ENCODE data around the gene TSC2. TPM values are rescaled to one million over a fixed set of nuclear protein-coding genes. Genes with fewer than 3 reads are reported as not detected.
A peak's percentile ranks its signal among the peaks of the same experiment; 100 is the strongest.

The TSC2 gene
- total and polyA plus RNA-seq, 2 experiments from 2014 or later, result 52.2 to 53.7 TPM

- no peaks in the 10 kb centered on the region for H4K20me1 ChIP-seq (ENCODE audit: insufficient read depth)
- in situ Hi-C loops (cut with MboI), result loop anchor here (10.0 kb wide), 1 partner anchor 125 kb away; the partner anchor contains the start of gene RAB26
- no peak overlapping the region for H3K4me3 ChIP-seq
- H3K27ac ChIP-seq, result no peak overlapping the region
- H2AFZ ChIP-seq, result no peak overlapping the region
- DNase-seq, result peak; percentile 38
- no peaks in the 10 kb centered on the region for H3K9me2 ChIP-seq (ENCODE audit: insufficient read depth)
- no peaks in the 10 kb centered on the region for H3F3A ChIP-seq (ENCODE audit: insufficient read depth)
- WGBS, 2 experiments (ENCODE audit: low coverage in 1 of 2, low lambda C conversion rate in 2 of 2, missing lambda C conversion rate in 2 of 2), result 4 to 10% methylated on average over 66 to 72 of the region's 96 CpGs
- no peaks in the 10 kb centered on the region for H3K79me2 ChIP-seq (ENCODE audit: insufficient read depth)
- no peak overlapping the region for H3K9ac ChIP-seq
- H3K4me2 ChIP-seq (ENCODE audit: unreplicated experiment), result peak overlapping the region; percentile 42
- no peaks in the 10 kb centered on the region for H3K36me3 ChIP-seq (ENCODE audit: low read depth)
- H3K27me3 ChIP-seq (replicated peaks; ENCODE audit: insufficient read depth), result no peaks in the 10 kb centered on the region; the same call in 1 of the 2 replicates
- no peaks in the 10 kb centered on the region for H3K9me3 ChIP-seq (ENCODE audit: low read depth)
- H3K4me1 ChIP-seq (ENCODE audit: insufficient read depth), result no peaks in the 10 kb centered on the region
- no peak for TF ChIP-seq EZH2phosphoT487 (IDR thresholded peaks at IDR 0.05; ENCODE audit: insufficient read depth, low read depth)
- no peak for TF ChIP-seq EZH2 (IDR thresholded peaks at IDR 0.05; ENCODE audit: insufficient read depth, poor library complexity, severe bottlenecking)
Observed at GRCh38 chr16:2019921-2020831, 27.6 kb upstream of the TSC2 start.

DNA sequence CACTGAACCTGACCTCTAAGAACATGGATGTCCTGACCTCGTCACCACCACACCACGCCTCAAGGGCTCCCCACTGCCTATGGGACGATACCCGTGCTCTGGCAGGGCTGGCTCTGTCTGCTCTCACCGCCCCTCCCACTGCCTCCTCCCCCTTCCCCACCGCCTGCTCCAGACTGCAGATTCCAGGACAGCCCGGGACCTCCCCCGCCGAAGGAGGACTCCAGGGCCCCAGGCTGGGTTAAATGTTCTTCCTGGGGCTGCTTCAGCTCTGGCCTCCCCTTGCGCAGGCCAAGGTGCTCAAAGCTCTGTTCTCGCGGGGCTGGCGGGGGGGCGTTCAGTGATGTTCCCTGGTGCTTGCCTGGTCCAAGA lies 25.1 kb upstream of the TSC2 start:
- Histone ChIP-seq H3K4me2 (ENCODE audit: unreplicated experiment) (peak overlapping the region; percentile 73), H3K9me3 (ENCODE audit: low read depth) (no peaks in the 10 kb centered on the region), H3K4me3 (peak overlapping the region; percentile 56), H3K27me3 (replicated peaks; ENCODE audit: insufficient read depth) (no peaks in the 10 kb centered on the region; the same call in 1 of the 2 replicates), H3K27ac (no peak overlapping the region), H2AFZ (peak overlapping the region; percentile 83), H4K20me1 (ENCODE audit: insufficient read depth) (no peaks in the 10 kb centered on the region), H3K4me1 (ENCODE audit: insufficient read depth) (no peaks in the 10 kb centered on the region), H3F3A (ENCODE audit: insufficient read depth) (no peaks in the 10 kb centered on the region), H3K36me3 (ENCODE audit: low read depth) (no peaks in the 10 kb centered on the region), H3K9me2 (ENCODE audit: insufficient read depth) (no peaks in the 10 kb centered on the region), H3K9ac (peak overlapping the region; percentile 48), H3K79me2 (ENCODE audit: insufficient read depth) (no peaks in the 10 kb centered on the region)
- in situ Hi-C loops (cut with MboI), result loop anchor here (10.0 kb wide), 1 partner anchor 122 kb away; the partner anchor contains the start of gene RAB26
- DNase-seq, result no peak
- no peak for TF ChIP-seq EZH2 (IDR thresholded peaks at IDR 0.05; ENCODE audit: insufficient read depth, poor library complexity, severe bottlenecking)
- TF ChIP-seq EZH2phosphoT487 (IDR thresholded peaks at IDR 0.05; ENCODE audit: insufficient read depth, low read depth), result no peak
- WGBS, 2 experiments (ENCODE audit: low coverage in 1 of 2, low lambda C conversion rate in 2 of 2, missing lambda C conversion rate in 2 of 2), result 2 to 4% methylated on average over 12 to 14 of the region's 14 CpGs

GRCh38 chr16:2023092-2024031 lies 24.4 kb upstream of the TSC2 start:
- in situ Hi-C loops (cut with MboI), result loop anchor here (10.0 kb wide), 1 partner anchor 121 kb away; the partner anchor contains the start of gene RAB26
- H4K20me1 ChIP-seq (ENCODE audit: insufficient read depth), result no peaks in the 10 kb centered on the region
- peak overlapping the region; percentile 48 for H3K9ac ChIP-seq
- H3K79me2 ChIP-seq (ENCODE audit: insufficient read depth), result no peaks in the 10 kb centered on the region
- H3K9me3 ChIP-seq (ENCODE audit: low read depth), result no peaks in the 10 kb centered on the region
- H3K4me1 ChIP-seq (ENCODE audit: insufficient read depth), result no peaks in the 10 kb centered on the region
- no peaks in the 10 kb centered on the region for H3F3A ChIP-seq (ENCODE audit: insufficient read depth)
- no peaks in the 10 kb centered on the region; the same call in 1 of the 2 replicates for H3K27me3 ChIP-seq (replicated peaks; ENCODE audit: insufficient read depth)
- peak; percentile 92 for DNase-seq
- H2AFZ ChIP-seq, result peak overlapping the region; percentile 83
- WGBS, 2 experiments (ENCODE audit: low coverage in 1 of 2, low lambda C conversion rate in 2 of 2, missing lambda C conversion rate in 2 of 2), result 14 to 15% methylated on average over 47 to 51 of the region's 53 CpGs
- peak overlapping the region; percentile 56 for H3K4me3 ChIP-seq
- H3K27ac ChIP-seq, result no peak overlapping the region
- H3K9me2 ChIP-seq (ENCODE audit: insufficient read depth), result no peaks in the 10 kb centered on the region
- peak overlapping the region; percentile 73 for H3K4me2 ChIP-seq (ENCODE audit: unreplicated experiment)
- no peak for TF ChIP-seq EZH2phosphoT487 (IDR thresholded peaks at IDR 0.05; ENCODE audit: insufficient read depth, low read depth)
- TF ChIP-seq EZH2 (IDR thresholded peaks at IDR 0.05; ENCODE audit: insufficient read depth, poor library complexity, severe bottlenecking), result no peak
- H3K36me3 ChIP-seq (ENCODE audit: low read depth), result no peaks in the 10 kb centered on the region

GRCh38 chr16:2024032-2024420 lies 23.8 kb upstream of the TSC2 start:
- Histone ChIP-seq H3K4me3 (no peak overlapping the region), H3K9me3 (ENCODE audit: low read depth) (no peaks in the 10 kb centered on the region), H3K36me3 (ENCODE audit: low read depth) (no peaks in the 10 kb centered on the region), H3K4me2 (ENCODE audit: unreplicated experiment) (no peak overlapping the region), H3K27me3 (replicated peaks; ENCODE audit: insufficient read depth) (no peaks in the 10 kb centered on the region; the same call in 1 of the 2 replicates), H3K79me2 (ENCODE audit: insufficient read depth) (no peaks in the 10 kb centered on the region), H4K20me1 (ENCODE audit: insufficient read depth) (no peaks in the 10 kb centered on the region), H3K9ac (no peak overlapping the region), H2AFZ (no peak overlapping the region), H3K27ac (no peak overlapping the region), H3F3A (ENCODE audit: insufficient read depth) (no peaks in the 10 kb centered on the region), H3K9me2 (ENCODE audit: insufficient read depth) (no peaks in the 10 kb centered on the region), H3K4me1 (ENCODE audit: insufficient read depth) (no peaks in the 10 kb centered on the region)
- 94 to 99% methylated on average over 12 of the region's 12 CpGs for WGBS, 2 experiments (ENCODE audit: low coverage in 1 of 2, low lambda C conversion rate in 2 of 2, missing lambda C conversion rate in 2 of 2)
- TF ChIP-seq EZH2phosphoT487 (IDR thresholded peaks at IDR 0.05; ENCODE audit: insufficient read depth, low read depth) (no peak), EZH2 (IDR thresholded peaks at IDR 0.05; ENCODE audit: insufficient read depth, poor library complexity, severe bottlenecking) (no peak)
- in situ Hi-C loops (cut with MboI), result loop anchor here (10.0 kb wide), 1 partner anchor 121 kb away; the partner anchor contains the start of gene RAB26
- no peak for DNase-seq
